Measurements from ENCODE around the gene PTPRH. TPM values are rescaled to one million over a fixed set of nuclear protein-coding genes. Genes with fewer than 3 reads are reported as not detected.

The PTPRH gene
- total RNA-seq, 4 donors from 2014 or later = 1.4 to 9.8 (median 5.5) TPM

GRCh38 chr19:55231391-55232285, 22.3 kb upstream of the PTPRH start:
- ATAC-seq (ENCODE audit: low FRiP score) (no peak), DNase-seq (ENCODE audit: low spot score) (no peak)
- TF ChIP-seq, protein P1, sequence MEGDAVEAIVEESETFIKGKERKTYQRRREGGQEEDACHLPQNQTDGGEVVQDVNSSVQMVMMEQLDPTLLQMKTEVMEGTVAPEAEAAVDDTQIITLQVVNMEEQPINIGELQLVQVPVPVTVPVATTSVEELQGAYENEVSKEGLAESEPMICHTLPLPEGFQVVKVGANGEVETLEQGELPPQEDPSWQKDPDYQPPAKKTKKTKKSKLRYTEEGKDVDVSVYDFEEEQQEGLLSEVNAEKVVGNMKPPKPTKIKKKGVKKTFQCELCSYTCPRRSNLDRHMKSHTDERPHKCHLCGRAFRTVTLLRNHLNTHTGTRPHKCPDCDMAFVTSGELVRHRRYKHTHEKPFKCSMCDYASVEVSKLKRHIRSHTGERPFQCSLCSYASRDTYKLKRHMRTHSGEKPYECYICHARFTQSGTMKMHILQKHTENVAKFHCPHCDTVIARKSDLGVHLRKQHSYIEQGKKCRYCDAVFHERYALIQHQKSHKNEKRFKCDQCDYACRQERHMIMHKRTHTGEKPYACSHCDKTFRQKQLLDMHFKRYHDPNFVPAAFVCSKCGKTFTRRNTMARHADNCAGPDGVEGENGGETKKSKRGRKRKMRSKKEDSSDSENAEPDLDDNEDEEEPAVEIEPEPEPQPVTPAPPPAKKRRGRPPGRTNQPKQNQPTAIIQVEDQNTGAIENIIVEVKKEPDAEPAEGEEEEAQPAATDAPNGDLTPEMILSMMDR (IDR thresholded peaks at IDR 0.05) = no peak

GRCh38 chr19:55230780-55231179, 21.5 kb upstream of the PTPRH start:
- ATAC-seq (ENCODE audit: low FRiP score) = no peak
- TF ChIP-seq, protein P1 (IDR thresholded peaks at IDR 0.05) = no peak
- DNase-seq (ENCODE audit: low spot score) = no peak

DNA sequence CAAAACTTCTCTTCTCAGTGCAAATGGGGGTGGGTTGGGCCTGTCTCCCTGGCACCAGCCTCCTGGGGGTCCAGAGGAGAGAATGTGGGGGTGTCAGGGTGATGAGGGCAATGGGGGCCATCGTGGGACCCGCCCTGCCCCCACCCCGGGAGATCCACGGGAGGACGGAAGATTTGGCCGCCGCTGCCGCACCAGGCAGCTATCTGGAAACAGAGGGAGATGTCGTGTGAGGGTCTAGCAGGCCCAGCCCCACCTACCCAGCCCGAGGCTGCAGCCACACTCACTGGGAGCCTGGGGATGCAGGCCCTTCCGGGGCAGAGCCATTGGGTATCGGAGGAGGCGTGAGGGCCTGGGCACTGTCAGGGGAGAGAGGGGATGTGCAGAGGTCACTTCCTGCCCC, 21.0 kb upstream of the PTPRH start:
- no peak for ATAC-seq (ENCODE audit: low FRiP score)
- DNase-seq (ENCODE audit: low spot score) = no peak
- TF ChIP-seq, protein P1 (IDR thresholded peaks at IDR 0.05) = no peak

GRCh38 chr19:55229789-55230182, 20.5 kb upstream of the PTPRH start:
- no peak for ATAC-seq (ENCODE audit: low FRiP score)
- TF ChIP-seq, protein P1 (IDR thresholded peaks at IDR 0.05) = no peak

DNA sequence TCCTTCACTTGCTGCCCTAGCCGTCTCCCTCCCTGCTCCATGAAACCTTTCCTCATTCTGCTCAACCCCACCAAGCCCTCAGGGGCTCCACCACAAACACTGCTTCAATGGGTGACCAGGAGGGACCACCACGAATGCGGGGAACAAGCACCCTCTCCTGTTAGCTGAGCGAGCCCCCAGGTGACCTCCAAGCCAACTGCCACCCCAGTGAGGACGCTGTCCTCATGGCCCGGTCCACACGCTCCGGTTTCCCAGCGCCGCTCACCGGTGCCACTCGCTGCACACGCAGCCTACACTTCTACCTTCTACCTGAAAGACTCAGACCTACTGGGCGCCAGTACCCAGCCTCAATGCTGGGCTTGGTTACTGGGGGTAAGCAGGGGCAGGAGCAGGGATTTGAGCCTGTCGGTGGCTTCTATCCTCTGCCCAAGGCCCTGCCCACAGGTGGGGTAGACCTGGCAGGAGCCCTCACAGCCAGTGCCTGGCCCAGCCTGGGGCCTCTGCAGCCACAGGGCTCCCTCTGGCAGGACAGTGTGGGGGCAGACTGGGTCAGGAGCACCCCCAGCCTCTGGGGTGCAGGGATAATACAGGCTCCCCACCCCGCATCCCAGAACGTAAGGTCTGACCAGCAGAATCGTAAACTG, 20.0 kb upstream of the PTPRH start:
- DNase-seq (ENCODE audit: low spot score) (no peak), ATAC-seq (ENCODE audit: low FRiP score) (no peak)
- TF ChIP-seq, protein P1 (IDR thresholded peaks at IDR 0.05) = no peak

More at GRCh38 chr19:55229789-55230182, 20.5 kb upstream of the PTPRH start:
- DNase-seq (ENCODE audit: low spot score) = no peak

GRCh38 chr19:55228403-55229031, 19.2 kb upstream of the PTPRH start, which contains the start of gene TMEM86B:
TSS of gene TMEM86B (minus strand) at chr19:55228763. CDS start at chr19:55228741, 22 bp downstream.
- DNase-seq (ENCODE audit: low spot score) = no peak
- ATAC-seq (ENCODE audit: low FRiP score) = no peak
- TF ChIP-seq, protein P1 (IDR thresholded peaks at IDR 0.05) = no peak
